ENCODE results near the gene KCNMB2.

- no peak for TF ChIP-seq CTCF (IDR thresholded peaks at IDR 0.05)
- no peak for TF ChIP-seq POLR2A (IDR thresholded peaks at IDR 0.05)
- no peak for TF ChIP-seq EP300 (IDR thresholded peaks at IDR 0.05)
Measured at GRCh38 chr3:178794711-178795110, 258.5 kb downstream of the KCNMB2 start.

Data from tibial nerve (tissue), 4 donors.